Hepatic stellate cell (primary cell): Measurements from ENCODE around the gene WEE1.
"Not testable (repeated sequence)": the region's sequence is repeated elsewhere in the genome, so short reads cannot be mapped to it uniquely, and the experiment has no call there.

Experiments used
- DNase-seq: peaks from one replicate; pipeline ENCODE4 v3.0.0; 2011; ENCODE audit warnings: low spot score

WEE1 gene

DNA sequence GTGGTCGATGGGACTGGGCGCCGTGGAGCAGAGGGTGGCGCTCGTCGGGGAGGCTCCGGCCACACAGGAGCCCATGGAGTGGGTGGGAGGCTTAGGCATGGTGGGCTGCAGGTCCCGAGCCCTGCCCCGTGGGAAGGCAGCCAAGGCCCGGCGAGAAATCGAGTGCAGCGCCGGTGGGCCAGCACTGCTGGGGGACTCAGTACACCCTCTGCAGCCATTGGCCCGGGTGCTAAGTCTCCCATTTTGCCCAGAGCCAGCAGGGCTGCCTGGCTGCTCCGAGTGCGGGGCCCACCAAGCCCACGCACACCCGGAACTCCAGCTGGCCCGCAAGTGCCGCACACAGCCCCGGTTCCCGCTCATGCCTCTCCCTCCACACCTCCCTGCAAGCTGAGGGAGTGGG, 49.6 kb downstream of the WEE1 start:
- not testable (repeated sequence) for DNase-seq

DNA sequence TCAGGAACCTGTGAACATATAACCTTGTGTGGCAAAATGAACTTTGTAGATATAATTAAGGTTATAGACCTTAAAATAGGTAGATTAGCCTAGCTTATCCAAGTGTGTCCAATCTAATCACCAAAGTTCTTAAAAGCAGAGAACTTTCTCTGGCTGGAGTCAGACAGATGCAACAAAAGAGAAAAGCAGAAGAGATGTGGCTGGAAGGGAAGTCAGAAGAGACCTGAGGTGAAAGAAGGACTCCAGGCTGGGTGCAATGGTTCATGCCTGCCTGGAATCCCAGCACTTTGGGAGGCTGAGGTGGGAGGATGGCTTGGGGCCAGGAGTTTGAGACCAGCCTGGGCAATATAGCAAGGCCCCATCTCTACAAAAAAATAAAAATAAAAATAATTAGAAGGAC, 51.0 kb downstream of the WEE1 start:
- no peak for DNase-seq

DNA sequence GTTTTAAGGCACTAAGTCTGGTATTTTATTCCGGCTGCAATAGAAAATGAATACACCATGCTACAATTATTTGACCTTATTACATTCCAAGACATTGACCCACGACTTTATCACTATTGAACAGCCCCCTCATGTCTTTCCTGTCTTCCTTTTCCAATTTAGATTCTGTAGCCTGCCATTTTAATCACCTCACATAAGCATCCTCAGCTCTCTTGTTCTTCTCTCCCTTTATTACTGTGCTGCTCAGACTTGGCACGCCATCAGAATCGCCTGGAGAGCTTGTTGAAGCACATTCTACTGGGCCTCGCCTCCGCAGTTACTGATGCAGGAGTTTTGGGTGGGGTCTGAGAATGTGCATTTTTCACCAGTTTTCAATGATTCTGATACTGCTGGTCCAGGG, 51.7 kb downstream of the WEE1 start:
- DNase-seq: no peak

DNA sequence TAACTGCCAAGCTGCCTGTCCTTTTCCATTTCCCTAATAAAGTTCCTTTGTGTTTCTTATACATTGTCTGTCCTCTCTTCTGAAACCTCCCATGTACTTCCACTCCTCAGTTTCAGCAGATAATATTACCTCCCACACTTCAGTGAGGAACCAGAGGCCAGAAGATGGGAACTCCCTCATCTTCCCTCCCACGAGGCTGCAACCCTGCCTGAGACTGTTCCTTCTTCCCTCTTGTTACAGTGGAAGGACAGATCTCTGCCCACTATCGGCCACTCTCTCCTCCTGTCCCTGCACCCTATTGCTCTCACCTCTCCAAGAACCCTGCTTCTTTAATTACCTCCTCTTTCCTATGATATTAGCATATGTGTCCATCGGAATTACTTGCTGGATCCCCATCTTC, 52.3 kb downstream of the WEE1 start:
- no peak for DNase-seq

DNA sequence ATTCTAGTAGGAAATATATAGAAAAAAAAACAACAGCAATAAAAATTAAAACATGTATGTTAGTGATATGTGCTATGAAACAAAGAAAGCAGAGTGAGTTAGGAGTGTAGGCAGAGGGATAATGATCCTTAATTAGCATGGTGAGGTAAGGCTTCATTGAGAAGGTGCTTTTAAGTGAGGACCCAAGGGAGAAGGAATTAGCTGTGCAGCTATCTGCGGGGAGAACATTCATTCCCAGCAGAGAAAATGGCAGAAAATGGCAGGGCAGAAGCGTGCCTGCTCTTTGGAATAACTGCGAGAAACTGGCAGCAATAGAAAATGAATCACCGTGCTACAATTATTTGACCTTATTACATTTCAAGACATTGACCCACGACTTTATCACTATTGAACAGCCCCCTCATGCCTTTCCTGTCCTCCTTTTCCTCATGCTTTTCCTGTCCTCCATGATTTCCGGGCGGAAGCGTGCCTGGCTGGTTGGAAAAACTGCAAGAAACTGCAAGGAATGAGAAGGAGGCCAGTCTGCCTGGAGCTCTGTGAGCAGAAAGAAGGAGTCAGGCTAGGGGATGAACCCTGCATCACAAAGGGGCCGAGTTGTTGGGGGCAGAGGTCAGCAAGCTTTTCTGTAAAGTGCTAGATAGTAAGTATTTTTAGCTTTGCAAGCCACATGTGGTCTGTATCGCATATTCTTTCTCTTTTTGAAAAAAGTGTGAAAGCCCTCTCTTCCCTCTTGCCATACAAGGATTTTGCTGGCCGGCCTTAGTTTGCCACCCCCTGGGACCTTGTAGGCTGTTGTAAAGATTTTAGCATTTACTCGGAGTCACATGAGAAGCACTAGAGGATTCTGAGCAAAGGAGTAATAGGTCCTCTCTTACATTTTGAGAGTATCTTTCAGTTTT, 53.3 kb downstream of the WEE1 start:
- DNase-seq: no peak

DNA sequence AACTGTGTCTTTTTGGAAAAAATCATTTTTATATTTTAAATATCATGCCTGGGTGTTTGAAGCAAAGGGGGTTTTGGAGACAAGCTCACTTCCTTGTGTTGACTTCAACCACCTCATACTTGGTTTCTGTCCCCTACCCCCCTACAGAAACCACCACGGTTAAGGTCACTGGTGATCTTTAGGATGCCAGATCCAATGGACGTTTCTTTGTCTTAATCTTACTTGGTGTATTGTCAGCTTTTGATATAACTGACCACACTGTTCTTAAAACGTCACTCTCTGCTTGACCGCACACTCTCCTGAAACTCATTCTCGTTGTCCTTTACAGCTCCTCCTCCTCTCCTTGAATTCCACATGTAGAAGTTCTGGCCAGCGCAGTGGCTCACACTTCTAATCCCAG, 55.6 kb downstream of the WEE1 start:
- DNase-seq: no peak

DNA sequence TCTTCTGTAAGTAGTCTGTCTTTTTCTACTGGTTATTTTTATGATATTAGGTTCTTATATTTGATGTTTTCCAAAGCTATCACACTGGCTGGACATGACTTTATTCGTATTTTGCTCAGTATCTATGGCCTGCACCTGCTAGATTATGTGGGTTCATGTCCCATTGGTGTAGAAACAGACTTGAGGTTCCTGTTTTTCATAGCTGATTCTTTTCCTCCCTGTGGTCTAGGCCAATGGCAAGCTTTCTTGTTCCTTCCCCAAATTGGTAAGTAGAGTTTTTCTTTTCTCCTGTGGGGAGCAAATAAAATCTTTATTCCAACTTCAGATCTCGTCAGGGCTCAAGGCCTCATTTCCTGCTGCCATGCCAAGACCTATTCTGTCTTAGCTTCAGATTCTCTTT, 60.2 kb downstream of the WEE1 start:
- DNase-seq: no peak

DNA sequence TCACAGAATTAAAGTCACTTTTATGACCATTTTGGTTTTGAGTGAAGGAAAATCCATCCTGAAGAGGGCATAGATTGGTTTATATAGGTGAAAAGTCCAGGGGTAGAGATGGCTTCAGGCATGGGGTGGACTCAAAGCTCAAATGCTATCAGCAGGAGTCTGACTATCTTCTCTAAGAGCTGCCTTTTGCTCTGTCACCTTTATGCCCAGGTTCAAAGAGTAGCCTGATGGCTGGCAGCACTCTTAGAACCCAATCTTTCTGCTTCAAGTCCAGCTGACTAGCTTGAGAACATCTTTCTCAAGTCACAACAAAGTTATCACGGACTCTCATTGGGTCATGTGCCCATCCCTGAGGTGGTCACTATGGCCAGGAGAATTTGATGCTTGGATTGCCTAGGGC, 63.2 kb downstream of the WEE1 start:
- no peak for DNase-seq

DNA sequence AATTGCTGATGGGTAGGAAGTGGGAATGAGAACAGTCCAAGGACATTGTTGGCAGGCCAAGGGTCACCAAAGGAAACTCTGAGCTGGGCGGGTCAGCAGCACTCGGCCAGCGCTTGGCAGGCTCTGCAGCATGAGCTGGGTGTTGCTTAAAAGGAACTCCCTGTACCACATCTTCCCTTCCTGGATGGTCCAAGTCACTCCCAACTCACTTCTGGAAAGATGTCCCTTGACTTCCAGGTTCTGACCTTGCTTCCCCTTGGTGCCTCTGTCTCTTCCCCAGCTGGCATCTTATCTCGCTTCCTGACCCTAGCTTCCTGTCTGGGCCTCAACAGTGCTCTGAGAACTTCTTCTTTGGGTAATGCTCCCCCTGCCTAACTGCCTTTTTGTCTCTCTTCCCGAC, 65.6 kb downstream of the WEE1 start:
- no peak for DNase-seq
